Astrocyte (in vitro differentiated cells and primary cell): ENCODE results near the gene OR8D1. TPM values are rescaled to one million over a fixed set of nuclear protein-coding genes. Genes with fewer than 3 reads are reported as not detected.

Experiments
- DNase-seq: peaks from one replicate; pipeline ENCODE4 v3.0.0-alpha.2; 2010; ENCODE audit warnings: low read depth
- FAIRE-seq: peaks from 2 replicates; lab custom pipeline; 2011; peaks lifted over from hg19 to GRCh38; lab: Jason Lieb, UNC
- H2AFZ ChIP-seq: 2 replicates; pipeline ENCODE4 v1.6.0; 2012; ENCODE audit warnings: low read depth, low read length, inconsistent platforms
- H3K27ac ChIP-seq: 2 replicates; pipeline ENCODE4 v1.5.1; 2011; ENCODE audit warnings: low read depth, low read length, inconsistent platforms
- H3K27me3 ChIP-seq: 2 replicates; pipeline ENCODE4 v1.6.0; 2011; ENCODE audit warnings: low read length, inconsistent platforms; ENCODE audit not compliant: insufficient read depth
- H3K36me3 ChIP-seq: 2 replicates; pipeline ENCODE4 v1.5.1; 2011; ENCODE audit warnings: low read length, inconsistent platforms; ENCODE audit not compliant: insufficient read depth
- H3K4me1 ChIP-seq: 2 replicates; pipeline ENCODE4 v1.5.1; 2011; ENCODE audit warnings: low read length, inconsistent platforms; ENCODE audit not compliant: insufficient read depth
- H3K4me2 ChIP-seq: 2 replicates; pipeline ENCODE4 v1.6.0; 2012; ENCODE audit warnings: low read length, inconsistent platforms
- H3K4me3 ChIP-seq: 2 replicates; pipeline ENCODE4 v1.5.1; 2011; ENCODE audit warnings: low read depth, mild to moderate bottlenecking, low read length, inconsistent platforms; ENCODE audit not compliant: insufficient read depth
- H3K79me2 ChIP-seq: 2 replicates; pipeline ENCODE4 v1.6.0; 2012; ENCODE audit warnings: mild to moderate bottlenecking, low read length, inconsistent platforms; ENCODE audit not compliant: insufficient read depth
- H3K9ac ChIP-seq: 2 replicates; pipeline ENCODE4 v1.6.0; 2012; ENCODE audit warnings: mild to moderate bottlenecking, low read length, inconsistent platforms
- H3K9me3 ChIP-seq: 2 replicates; pipeline ENCODE4 v1.5.1; 2012; ENCODE audit warnings: low read depth, mild to moderate bottlenecking, low read length, inconsistent platforms; ENCODE audit not compliant: insufficient read depth
- H4K20me1 ChIP-seq: 2 replicates; pipeline ENCODE4 v1.6.0; 2012; ENCODE audit warnings: low read length, inconsistent platforms; ENCODE audit not compliant: insufficient read depth
- H3K27ac Mint-ChIP-seq: one replicate; pipeline ENCODE4 v1.8.0; 2021; ENCODE audit warnings: mild to moderate bottlenecking, mixed read lengths; ENCODE audit not compliant: unreplicated experiment
- H3K27me3 Mint-ChIP-seq: one replicate; pipeline ENCODE4 v1.8.0; 2021; ENCODE audit warnings: low read depth, mixed read lengths; ENCODE audit not compliant: unreplicated experiment
- H3K36me3 Mint-ChIP-seq: one replicate; pipeline ENCODE4 v1.8.0; 2021; ENCODE audit warnings: low read depth, mixed read lengths; ENCODE audit not compliant: unreplicated experiment
- H3K4me1 Mint-ChIP-seq: one replicate; pipeline ENCODE4 v1.8.0; 2021; ENCODE audit warnings: low read depth, mixed read lengths; ENCODE audit not compliant: unreplicated experiment
- H3K4me3 Mint-ChIP-seq: one replicate; pipeline ENCODE4 v1.8.0; 2021; ENCODE audit warnings: mild to moderate bottlenecking, moderate library complexity, mixed read lengths; ENCODE audit not compliant: unreplicated experiment
- H3K9me3 Mint-ChIP-seq: one replicate; pipeline ENCODE4 v1.8.0; 2021; ENCODE audit warnings: mild to moderate bottlenecking, mixed read lengths; ENCODE audit not compliant: unreplicated experiment
- EZH2 ChIP-seq: IDR thresholded peaks from 2 replicates; pipeline ENCODE4 v1.6.1; 2012; ENCODE audit warnings: mild to moderate bottlenecking, low read length, inconsistent platforms; ENCODE audit not compliant: insufficient read depth
- total RNA-seq: library from RNA; stranded (reverse); gene quantifications from 2 replicates; pipeline ENCODE4 v1.2.1, GENCODE V29; 2021
- TF ChIP-seq, protein P1 (sequence below): IDR thresholded peaks from 2 replicates; pipeline ENCODE4 v1.5.1; 2011; ENCODE audit warnings: low read depth, mild to moderate bottlenecking, inconsistent platforms, low read length, moderate library complexity; ENCODE audit not compliant: insufficient read depth

OR8D1 gene
- total RNA-seq, 1 donor from 2014 or later = not detected

DNA sequence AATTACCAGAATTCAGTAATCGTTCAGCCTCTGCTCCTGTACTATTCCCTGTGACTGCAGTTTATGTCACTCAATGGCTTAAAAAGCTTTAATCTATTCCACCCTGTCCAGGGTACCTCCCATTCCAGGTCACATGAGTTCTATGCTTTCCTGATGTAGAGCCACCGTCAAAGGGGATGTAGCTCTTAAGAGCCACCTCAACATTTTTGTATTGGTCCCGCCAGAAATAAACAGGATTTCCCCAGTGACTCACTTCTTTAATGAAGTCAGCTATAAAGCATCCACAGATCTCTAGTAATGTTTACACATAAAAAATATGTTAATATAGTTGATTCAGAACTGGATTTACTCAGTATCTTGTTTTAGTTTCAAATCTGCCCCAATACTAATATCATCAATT lies 1.3 kb upstream of the OR8D1 start:
- H3K36me3 Mint-ChIP-seq = no peaks in the 10 kb centered on the region
- no peak for FAIRE-seq

DNA sequence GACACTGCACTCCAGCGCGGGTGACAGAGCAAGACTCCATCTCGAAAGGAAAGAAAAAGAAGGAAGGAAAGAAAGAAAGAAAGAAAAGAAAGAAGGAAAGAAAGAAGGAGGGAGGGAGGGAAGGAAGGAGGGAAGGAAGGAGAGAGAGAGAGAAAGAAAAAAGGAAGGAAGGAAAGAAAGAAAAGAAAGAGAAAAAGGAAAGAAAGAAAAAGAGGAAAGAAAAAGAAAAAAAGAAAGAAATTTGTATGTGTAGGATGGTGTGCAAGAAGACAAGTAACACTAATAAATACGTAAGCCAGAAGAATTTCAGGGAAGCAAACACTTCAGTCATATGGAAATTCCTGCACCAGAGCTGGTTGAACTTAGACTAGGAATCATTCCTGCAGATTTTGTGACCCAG lies 618 bp downstream of the OR8D1 start:
- no peak overlapping the region for H3K27ac ChIP-seq
- H3K36me3 ChIP-seq = no peaks in the 10 kb centered on the region
- no peaks in the 10 kb centered on the region for H3K9me3 ChIP-seq
- H3K9me3 Mint-ChIP-seq = no peaks in the 10 kb centered on the region
- H3K4me1 Mint-ChIP-seq = no peaks in the 10 kb centered on the region
- no peaks in the 10 kb centered on the region for H3K36me3 Mint-ChIP-seq
- no peak overlapping the region for H3K4me2 ChIP-seq
- H3K27ac Mint-ChIP-seq = no peak overlapping the region
- H3K4me3 Mint-ChIP-seq = no peak overlapping the region
- peaks cover 2% of the 10 kb centered on the region for H3K27me3 ChIP-seq
- no peak overlapping the region for H2AFZ ChIP-seq
- TF ChIP-seq EZH2 = no peak
- TF ChIP-seq, protein P1, sequence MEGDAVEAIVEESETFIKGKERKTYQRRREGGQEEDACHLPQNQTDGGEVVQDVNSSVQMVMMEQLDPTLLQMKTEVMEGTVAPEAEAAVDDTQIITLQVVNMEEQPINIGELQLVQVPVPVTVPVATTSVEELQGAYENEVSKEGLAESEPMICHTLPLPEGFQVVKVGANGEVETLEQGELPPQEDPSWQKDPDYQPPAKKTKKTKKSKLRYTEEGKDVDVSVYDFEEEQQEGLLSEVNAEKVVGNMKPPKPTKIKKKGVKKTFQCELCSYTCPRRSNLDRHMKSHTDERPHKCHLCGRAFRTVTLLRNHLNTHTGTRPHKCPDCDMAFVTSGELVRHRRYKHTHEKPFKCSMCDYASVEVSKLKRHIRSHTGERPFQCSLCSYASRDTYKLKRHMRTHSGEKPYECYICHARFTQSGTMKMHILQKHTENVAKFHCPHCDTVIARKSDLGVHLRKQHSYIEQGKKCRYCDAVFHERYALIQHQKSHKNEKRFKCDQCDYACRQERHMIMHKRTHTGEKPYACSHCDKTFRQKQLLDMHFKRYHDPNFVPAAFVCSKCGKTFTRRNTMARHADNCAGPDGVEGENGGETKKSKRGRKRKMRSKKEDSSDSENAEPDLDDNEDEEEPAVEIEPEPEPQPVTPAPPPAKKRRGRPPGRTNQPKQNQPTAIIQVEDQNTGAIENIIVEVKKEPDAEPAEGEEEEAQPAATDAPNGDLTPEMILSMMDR = no peak
- no peak overlapping the region for H3K4me3 ChIP-seq
- H3K9ac ChIP-seq = no peak overlapping the region
- H3K79me2 ChIP-seq = no peaks in the 10 kb centered on the region
- H4K20me1 ChIP-seq = no peaks in the 10 kb centered on the region
- H3K27me3 Mint-ChIP-seq = peaks cover under 1% of the 10 kb centered on the region
- peaks cover 5% of the 10 kb centered on the region for H3K4me1 ChIP-seq
- no peak for FAIRE-seq
- DNase-seq = no peak

More for the DNA sequence above, 1.3 kb upstream of the OR8D1 start:
- Histone ChIP-seq H3K27ac (no peak overlapping the region), H3K36me3 (no peaks in the 10 kb centered on the region), H3K4me2 (no peak overlapping the region), H3K79me2 (no peaks in the 10 kb centered on the region), H3K9ac (no peak overlapping the region), H4K20me1 (no peaks in the 10 kb centered on the region), H2AFZ (no peak overlapping the region), H3K4me3 (no peak overlapping the region), H3K4me1 (peaks cover 5% of the 10 kb centered on the region), H3K9me3 (no peaks in the 10 kb centered on the region), H3K27me3 (peaks cover 2% of the 10 kb centered on the region)
- H3K27me3 Mint-ChIP-seq = peaks cover 1% of the 10 kb centered on the region
- no peak for TF ChIP-seq EZH2
- TF ChIP-seq, protein P1 = no peak
- H3K9me3 Mint-ChIP-seq = no peaks in the 10 kb centered on the region
- H3K4me3 Mint-ChIP-seq = no peak overlapping the region
- H3K27ac Mint-ChIP-seq = no peak overlapping the region
- H3K4me1 Mint-ChIP-seq = no peaks in the 10 kb centered on the region
- peak; percentile 58 for DNase-seq

DNA sequence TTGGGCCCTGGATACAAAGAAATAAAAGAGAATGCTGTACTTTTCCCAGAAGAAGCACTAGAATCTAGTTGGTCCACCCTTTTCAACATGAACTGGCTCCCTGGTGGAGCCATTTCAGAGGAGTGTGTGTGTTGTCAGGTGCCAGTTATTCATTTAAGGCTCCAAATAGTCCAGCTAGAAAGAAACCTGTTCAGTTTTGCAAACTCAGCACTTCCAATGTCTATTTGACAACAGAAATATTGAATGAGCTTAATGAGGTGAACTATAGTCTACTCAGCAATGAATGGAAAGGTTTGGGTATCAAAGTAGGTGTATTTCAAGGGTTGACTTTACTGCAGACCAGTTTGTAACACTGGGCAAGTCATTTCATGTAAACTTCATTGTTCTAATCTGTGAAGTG lies 2.1 kb downstream of the OR8D1 start:
- no peaks in the 10 kb centered on the region for H3K27me3 ChIP-seq
- H2AFZ ChIP-seq = no peak overlapping the region
- Mint-ChIP-seq H3K4me3 (no peak overlapping the region), H3K4me1 (no peaks in the 10 kb centered on the region), H3K36me3 (no peaks in the 10 kb centered on the region), H3K27ac (no peak overlapping the region), H3K9me3 (no peaks in the 10 kb centered on the region), H3K27me3 (no peaks in the 10 kb centered on the region)
- H3K27ac ChIP-seq = no peak overlapping the region
- no peak overlapping the region for H3K9ac ChIP-seq
- FAIRE-seq (no peak), DNase-seq (no peak)
- H3K36me3 ChIP-seq = no peaks in the 10 kb centered on the region
- no peaks in the 10 kb centered on the region for H3K9me3 ChIP-seq
- no peak overlapping the region for H3K4me3 ChIP-seq
- no peaks in the 10 kb centered on the region for H3K79me2 ChIP-seq
- no peak overlapping the region for H3K4me2 ChIP-seq
- peaks cover 5% of the 10 kb centered on the region for H3K4me1 ChIP-seq
- TF ChIP-seq, protein P1 = no peak
- no peak for TF ChIP-seq EZH2
- no peaks in the 10 kb centered on the region for H4K20me1 ChIP-seq
